Fibroblast of lung (primary cell): ENCODE data around the gene CD300H.

ENCODE experiments used
- CTCF ChIP-seq, 2 donors: IDR thresholded peaks in 1 of 2; conservative IDR thresholded peaks in 1 of 2; 1 replicate in 1 of 2; 2 replicates in 1 of 2; pipeline ENCODE4 v1.5.1; 2011 to 2012; ENCODE audit warnings: low read length in 2 of 2, control low read depth in 1 of 2, inconsistent platforms in 1 of 2, low read depth in 1 of 2, mild to moderate bottlenecking in 1 of 2
- EZH2 ChIP-seq: IDR thresholded peaks from 2 replicates; pipeline ENCODE4 v1.5.1; 2012; ENCODE audit warnings: low read length, control low read depth, mild to moderate bottlenecking; ENCODE audit errors: missing control alignments

- TF ChIP-seq CTCF (conservative IDR thresholded peaks at IDR 0.05 in 1 of 2, IDR thresholded peaks at IDR 0.05 in 1 of 2; ENCODE audit: low read depth in 1 of 2, low read length in 2 of 2) (no peak), EZH2 (no peak)
These were observed 17.2 kb upstream of the CD300H start for GRCh38 chr17:74584292-74585060.
